GM20000 (cell line): ENCODE measurements around the gene HAAO.

Experiments used
- DNase-seq: peaks from one replicate; pipeline ENCODE4 v3.0.0; 2012; ENCODE audit warnings: low spot score
- TF ChIP-seq, protein P1 (sequence below): IDR thresholded peaks from 2 replicates; pipeline ENCODE4 v1.5.1; 2012; ENCODE audit warnings: mild to moderate bottlenecking, control low read depth; ENCODE audit errors: extremely low read depth, missing control alignments

The HAAO gene

DNA sequence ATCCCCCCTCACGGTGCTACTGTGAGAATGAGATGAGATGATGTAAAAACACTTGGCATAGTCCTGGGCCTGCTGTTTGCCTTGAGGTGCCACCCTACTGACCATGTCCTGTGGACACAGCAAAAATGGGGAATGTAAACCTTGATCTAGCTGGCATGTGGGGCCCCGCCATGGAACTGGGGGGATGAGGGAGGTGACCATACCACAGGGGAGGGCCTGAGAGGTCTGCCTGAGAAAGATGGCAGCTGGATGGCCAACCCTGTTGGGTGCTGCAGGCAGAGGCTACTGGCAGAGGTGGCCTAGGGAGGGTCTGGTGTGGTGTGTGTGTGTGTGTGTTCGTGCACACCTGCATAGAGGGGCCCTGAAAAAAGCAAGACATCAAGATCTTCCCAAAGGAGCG, 777 bp downstream of the HAAO start:
- DNase-seq, result no peak
- TF ChIP-seq, protein P1, sequence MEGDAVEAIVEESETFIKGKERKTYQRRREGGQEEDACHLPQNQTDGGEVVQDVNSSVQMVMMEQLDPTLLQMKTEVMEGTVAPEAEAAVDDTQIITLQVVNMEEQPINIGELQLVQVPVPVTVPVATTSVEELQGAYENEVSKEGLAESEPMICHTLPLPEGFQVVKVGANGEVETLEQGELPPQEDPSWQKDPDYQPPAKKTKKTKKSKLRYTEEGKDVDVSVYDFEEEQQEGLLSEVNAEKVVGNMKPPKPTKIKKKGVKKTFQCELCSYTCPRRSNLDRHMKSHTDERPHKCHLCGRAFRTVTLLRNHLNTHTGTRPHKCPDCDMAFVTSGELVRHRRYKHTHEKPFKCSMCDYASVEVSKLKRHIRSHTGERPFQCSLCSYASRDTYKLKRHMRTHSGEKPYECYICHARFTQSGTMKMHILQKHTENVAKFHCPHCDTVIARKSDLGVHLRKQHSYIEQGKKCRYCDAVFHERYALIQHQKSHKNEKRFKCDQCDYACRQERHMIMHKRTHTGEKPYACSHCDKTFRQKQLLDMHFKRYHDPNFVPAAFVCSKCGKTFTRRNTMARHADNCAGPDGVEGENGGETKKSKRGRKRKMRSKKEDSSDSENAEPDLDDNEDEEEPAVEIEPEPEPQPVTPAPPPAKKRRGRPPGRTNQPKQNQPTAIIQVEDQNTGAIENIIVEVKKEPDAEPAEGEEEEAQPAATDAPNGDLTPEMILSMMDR, result no peak

DNA sequence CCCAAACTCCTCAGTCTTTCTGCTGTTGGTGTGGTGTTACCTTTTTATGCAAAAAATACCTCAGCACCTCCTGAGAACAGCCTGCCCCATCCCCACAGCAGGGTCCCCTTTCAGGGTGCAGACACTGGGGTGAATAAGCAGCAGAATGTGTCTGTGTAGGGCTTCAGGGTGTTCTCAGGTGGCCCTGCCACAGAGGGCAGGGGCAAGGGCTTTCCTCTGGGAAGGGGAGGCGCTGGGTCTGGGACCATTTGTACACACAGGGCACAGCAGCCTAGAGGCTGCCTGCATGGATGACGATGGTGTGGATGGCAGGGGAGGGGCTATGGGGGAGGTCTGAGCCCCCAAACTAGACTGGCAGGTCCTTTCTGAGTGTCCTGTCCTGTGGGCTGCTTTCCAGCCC, 2.6 kb downstream of the HAAO start:
- no peak for DNase-seq
- TF ChIP-seq, protein P1, result no peak

DNA sequence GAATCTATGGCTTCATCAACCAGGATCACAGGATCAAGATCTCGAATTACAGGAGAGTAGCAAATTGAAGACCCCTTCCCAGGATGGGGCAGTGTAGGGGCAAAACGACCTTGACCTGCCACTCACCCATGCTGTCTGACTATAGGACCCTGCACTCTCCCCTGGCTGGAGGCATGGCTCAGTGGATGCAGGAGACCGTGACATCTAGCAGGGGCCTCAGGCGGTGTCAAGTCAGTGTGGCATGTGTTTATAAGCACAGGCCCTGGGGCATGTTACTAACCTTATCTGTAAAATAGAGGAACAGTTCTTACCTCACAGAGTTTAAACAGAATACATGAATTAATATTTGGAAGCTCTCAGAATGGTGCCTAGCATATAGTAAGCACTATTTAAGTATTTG, 3.5 kb downstream of the HAAO start:
- no peak for DNase-seq
- TF ChIP-seq, protein P1, result no peak

DNA sequence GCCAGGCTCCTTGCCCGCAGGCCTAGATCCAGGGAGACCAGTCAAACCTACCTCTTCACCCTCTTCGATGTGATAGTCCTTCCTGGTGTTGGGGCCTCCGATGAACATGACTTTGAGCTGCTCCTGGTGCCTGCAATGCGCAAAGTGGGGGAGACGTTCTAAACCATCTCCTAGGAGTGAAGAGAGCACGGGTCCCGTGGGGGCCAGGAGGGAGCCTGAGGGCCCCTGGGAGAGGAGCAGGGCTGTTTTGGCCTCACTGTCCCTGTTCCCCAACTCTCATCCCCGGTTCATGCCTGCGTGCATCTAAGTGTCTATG, 3.9 kb downstream of the HAAO start:
- no peak for DNase-seq
- TF ChIP-seq, protein P1, result no peak

DNA sequence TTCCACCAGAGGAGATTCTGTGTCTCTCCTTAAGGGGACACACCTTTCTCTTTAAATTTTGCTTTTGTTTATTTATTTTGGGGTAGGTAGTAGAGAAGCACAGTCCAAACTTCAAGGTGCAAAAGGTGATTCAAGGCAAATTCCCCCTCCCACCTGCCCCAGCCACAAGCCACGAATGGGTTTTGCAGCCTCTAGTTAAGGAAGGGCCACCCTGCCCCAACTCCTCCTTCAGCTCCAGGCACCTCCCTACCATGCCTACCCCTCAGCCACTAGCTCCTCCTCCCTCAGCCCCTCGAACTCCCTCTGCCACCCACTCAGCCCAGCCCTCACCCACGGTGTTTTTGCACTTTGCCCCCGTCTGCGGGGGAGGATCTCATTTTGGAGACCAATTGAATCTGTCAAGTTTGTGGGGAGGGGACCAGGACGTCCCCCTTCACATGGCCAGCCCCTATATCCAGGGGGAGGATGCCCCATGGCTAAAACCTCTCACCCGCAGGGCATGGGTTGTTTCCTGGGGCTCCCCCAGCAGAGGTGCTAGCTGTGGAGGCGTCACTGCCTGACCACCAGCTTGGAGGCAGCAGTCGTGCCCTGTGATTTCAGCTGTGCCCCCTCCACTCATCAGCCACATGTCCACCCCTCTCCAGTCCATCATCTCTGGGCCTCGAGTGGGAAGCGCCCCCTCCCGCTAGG, 4.5 kb downstream of the HAAO start:
- TF ChIP-seq, protein P1, result no peak
- no peak for DNase-seq

DNA sequence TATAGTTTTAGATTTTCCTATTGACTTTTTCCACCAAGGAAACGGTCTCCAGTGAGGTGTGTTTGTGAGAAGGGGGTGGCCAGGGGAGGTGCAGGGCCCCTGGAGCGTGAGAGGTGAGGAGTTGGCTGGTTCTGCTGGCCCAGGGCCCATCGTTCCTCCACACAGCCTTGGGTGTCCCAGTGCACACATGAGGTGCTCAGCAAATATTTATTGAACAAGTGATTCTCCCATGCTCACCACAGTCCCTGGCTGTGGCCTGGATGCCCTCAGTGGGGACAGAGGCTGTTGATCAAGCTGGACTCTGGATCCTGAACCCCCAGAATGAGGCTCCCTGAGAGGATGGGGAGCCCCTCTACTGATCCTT, 5.0 kb downstream of the HAAO start:
- TF ChIP-seq, protein P1, result no peak
- DNase-seq, result no peak

DNA sequence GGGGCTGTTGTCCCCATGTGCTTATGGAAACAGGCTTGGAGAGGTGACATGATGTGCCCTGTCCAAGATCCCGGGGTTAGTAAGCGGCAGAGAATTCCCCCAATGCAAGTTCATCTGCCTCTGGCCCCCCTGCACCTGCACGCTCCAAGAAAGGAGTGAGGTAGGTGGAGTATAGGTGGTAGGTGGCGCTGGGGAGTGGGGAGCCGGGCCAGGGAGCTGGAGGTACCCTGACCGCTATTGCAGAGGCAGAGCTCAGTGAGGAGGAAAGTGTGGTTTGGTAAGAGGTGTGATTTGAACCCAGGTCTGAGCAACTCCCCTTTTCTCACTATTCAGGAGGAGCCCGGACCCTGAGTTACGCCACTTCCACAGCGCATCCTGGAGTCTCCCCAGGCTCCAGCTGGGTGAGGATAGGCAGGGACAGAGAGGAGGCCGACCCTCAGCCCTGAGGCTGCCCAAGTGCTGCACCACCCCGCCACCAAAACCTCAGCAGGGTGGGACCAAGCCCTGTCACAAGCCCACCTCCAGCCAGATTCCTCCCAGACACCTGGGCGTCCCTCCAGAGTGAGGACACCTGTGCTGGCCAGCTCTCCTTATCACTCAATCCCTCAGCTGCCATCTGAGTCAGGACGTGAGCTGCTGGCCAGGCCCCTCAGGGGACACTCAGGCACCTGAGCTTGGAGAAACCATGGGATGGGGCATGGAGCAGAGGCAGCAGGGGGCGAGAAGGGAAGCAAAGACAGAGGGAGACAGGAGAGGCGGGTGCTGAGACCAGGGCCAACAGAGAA, 5.6 kb downstream of the HAAO start:
- no peak for DNase-seq
- TF ChIP-seq, protein P1, result no peak
